ENCODE results near the gene ZNF813.
"Not testable (repeated sequence)": the region's sequence is repeated elsewhere in the genome, so short reads cannot be mapped to it uniquely, and the experiment has no call there.

Gene ZNF813

DNA sequence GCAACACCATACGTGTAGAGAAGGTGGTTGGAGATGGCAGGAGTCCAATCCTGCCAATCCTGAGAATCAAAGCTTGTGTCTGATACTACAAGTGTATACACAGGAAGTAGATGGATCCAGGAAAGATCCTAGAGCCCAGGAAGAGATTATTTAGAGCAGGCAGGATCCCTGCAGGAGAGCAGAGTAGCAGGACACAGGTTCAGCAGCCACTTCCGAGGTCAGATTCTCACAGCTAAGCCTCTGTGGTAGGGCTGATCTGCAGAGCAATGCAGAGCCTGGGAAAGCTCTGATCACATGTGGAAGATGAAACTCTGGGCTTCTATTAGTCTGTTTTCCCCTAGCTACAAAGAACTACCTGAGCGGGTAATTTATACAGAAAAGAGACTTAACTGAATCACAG, 41.9 kb downstream of the ZNF813 start:
- Histone ChIP-seq H3K27ac (ENCODE audit: low read depth, low read length) (no peak overlapping the region), H3K4me3 (ENCODE audit: low read depth, low read length) (no peak overlapping the region), H3K4me1 (ENCODE audit: control insufficient read depth, insufficient read depth, low read length, unreplicated experiment) (no peaks in the 10 kb centered on the region), H3K27me3 (ENCODE audit: insufficient read depth, low read length) (peaks cover 20% of the 10 kb centered on the region), H3K36me3 (ENCODE audit: insufficient read depth, low read length) (no peaks in the 10 kb centered on the region), H3K79me2 (ENCODE audit: control insufficient read depth, insufficient read depth, low read length, unreplicated experiment) (no peaks in the 10 kb centered on the region), H2AFZ (ENCODE audit: low read length, unreplicated experiment) (no peak overlapping the region)

DNA sequence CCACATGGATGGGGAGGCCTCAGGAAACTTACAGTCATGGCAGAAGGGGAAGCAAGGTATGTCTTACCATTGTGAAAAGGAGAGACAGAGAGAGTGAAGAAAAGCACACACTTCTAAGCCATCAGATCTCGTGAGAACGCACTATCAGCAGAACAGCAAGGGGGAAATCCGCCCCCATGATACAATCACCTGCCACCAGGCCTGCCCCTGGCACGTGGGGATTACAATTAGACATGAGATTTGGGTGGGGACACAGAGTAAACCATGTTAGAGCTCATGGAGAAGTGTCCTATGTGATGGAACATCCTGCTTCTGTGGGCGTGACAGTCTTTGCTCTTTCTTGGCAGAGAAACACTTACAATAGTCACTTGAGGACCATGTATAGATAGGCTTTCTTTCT, 42.3 kb downstream of the ZNF813 start:
- no peak overlapping the region for H2AFZ ChIP-seq (ENCODE audit: low read length, unreplicated experiment)
- H3K27ac ChIP-seq (ENCODE audit: low read depth, low read length) = no peak overlapping the region
- H3K4me1 ChIP-seq (ENCODE audit: control insufficient read depth, insufficient read depth, low read length, unreplicated experiment) = no peaks in the 10 kb centered on the region
- no peak overlapping the region for H3K4me3 ChIP-seq (ENCODE audit: low read depth, low read length)
- peaks cover 20% of the 10 kb centered on the region for H3K27me3 ChIP-seq (ENCODE audit: insufficient read depth, low read length)
- no peaks in the 10 kb centered on the region for H3K79me2 ChIP-seq (ENCODE audit: control insufficient read depth, insufficient read depth, low read length, unreplicated experiment)
- H3K36me3 ChIP-seq (ENCODE audit: insufficient read depth, low read length) = no peaks in the 10 kb centered on the region

DNA sequence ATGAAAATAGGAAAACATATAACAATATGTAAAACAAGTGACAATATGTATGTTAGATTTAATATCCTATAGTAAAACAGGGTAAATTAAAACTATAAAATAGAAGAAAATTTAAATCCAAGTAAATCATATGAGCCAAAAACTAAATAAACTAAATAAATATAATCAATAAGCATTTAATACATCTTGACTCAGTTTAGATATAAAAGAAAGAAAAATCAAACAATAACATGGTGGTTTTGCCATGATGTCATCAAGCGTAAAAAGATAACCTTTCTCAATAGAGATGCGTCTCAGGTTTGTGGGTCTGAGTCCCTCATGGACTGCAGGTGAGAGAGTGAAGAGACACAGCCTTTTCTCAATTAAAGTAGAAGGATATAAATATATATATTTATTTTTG, 43.8 kb downstream of the ZNF813 start:
- Histone ChIP-seq H3K27me3 (ENCODE audit: insufficient read depth, low read length) (peaks cover 19% of the 10 kb centered on the region), H3K79me2 (ENCODE audit: control insufficient read depth, insufficient read depth, low read length, unreplicated experiment) (no peaks in the 10 kb centered on the region), H2AFZ (ENCODE audit: low read length, unreplicated experiment) (no peak overlapping the region), H3K4me3 (ENCODE audit: low read depth, low read length) (no peak overlapping the region), H3K27ac (ENCODE audit: low read depth, low read length) (no peak overlapping the region), H3K36me3 (ENCODE audit: insufficient read depth, low read length) (no peaks in the 10 kb centered on the region), H3K4me1 (ENCODE audit: control insufficient read depth, insufficient read depth, low read length, unreplicated experiment) (no peaks in the 10 kb centered on the region)

DNA sequence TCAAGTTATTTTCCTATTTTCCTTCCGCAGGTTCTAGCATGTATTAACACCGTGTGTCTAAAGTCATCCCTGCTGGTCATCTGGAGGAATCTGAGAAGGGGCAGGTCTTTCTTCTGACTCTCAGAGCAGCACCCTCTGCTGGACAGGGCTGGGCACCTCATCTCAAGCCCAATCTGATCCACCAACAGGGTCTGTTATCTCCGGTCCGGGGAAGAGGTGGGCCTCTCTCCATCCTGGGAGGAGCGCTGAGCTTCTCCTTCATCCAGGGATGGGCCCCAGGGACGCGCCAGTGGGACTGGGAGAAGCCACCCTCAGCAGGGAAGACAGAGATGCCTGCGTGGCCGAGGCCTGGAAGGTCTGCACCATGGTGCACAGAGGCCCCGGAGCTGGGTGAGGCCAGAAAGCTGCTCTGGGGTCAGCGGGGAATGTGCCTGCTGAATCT, 44.4 kb downstream of the ZNF813 start:
- H3K27ac ChIP-seq (ENCODE audit: low read depth, low read length) = no peak overlapping the region
- no peaks in the 10 kb centered on the region for H3K4me1 ChIP-seq (ENCODE audit: control insufficient read depth, insufficient read depth, low read length, unreplicated experiment)
- peaks cover 14% of the 10 kb centered on the region; the same call in 1 of the 2 replicates for H3K27me3 ChIP-seq (ENCODE audit: insufficient read depth, low read length)
- H3K4me3 ChIP-seq (ENCODE audit: low read depth, low read length) = no peak overlapping the region
- H3K36me3 ChIP-seq (ENCODE audit: insufficient read depth, low read length) = no peaks in the 10 kb centered on the region
- H3K79me2 ChIP-seq (ENCODE audit: control insufficient read depth, insufficient read depth, low read length, unreplicated experiment) = no peaks in the 10 kb centered on the region
- H2AFZ ChIP-seq (ENCODE audit: low read length, unreplicated experiment) = no peak overlapping the region

DNA sequence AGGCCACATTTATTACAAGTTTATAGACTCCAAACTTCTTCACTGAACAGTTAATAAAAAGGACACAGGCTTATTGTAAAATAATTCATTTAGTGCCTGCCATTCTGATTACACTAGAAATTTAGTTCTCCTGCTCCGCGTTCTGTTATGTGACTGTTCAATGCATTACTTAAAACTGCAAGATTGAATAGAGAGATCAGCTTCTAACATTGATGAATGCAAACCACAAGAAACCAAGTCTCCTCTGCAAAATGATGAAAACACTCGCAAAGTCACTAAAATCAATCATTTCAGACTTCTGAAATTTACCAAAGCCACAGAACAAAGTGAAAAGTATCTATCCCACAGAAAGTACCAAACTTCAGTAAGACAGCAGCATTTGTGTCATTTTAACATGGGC, 47.5 kb downstream of the ZNF813 start:
- H2AFZ ChIP-seq (ENCODE audit: low read length, unreplicated experiment) = not testable (repeated sequence)

DNA sequence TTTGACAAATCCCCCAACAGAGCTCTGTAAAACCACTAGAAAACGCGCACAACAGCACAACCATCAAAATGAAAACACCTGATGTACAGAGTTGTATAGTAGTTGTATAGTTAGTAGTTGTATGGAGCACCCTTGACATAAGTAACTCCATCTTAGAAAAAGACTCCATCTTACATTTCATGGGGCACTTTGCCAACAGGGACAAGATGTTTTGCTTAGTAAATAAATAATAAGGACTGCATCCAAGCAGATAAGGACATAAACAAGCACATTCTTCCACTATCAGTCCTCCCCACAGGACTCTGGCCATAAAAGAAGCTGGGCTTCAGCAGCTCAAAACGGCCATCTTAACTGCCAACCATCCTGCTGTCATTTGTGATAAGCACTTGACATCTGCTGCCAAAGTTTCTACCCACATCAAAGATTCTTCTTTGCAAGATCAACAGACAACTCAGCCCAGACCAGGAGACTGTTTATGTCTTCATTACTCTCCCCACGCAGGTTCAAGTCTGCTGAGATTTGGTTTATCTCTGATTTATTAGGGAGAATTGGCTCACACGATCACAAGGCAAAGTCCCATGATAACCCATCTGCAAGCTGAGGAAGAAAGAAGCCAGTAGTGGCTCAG, 49.7 kb downstream of the ZNF813 start:
- H2AFZ ChIP-seq (ENCODE audit: low read length, unreplicated experiment) = no peak overlapping the region
- peaks cover 3% of the 10 kb centered on the region for H3K4me1 ChIP-seq (ENCODE audit: control insufficient read depth, insufficient read depth, low read length, unreplicated experiment)
- no peaks in the 10 kb centered on the region for H3K27me3 ChIP-seq (ENCODE audit: insufficient read depth, low read length)
- no peak overlapping the region for H3K4me3 ChIP-seq (ENCODE audit: low read depth, low read length)
- no peak overlapping the region for H3K27ac ChIP-seq (ENCODE audit: low read depth, low read length)
- H3K36me3 ChIP-seq (ENCODE audit: insufficient read depth, low read length) = no peaks in the 10 kb centered on the region
- peaks cover 7% of the 10 kb centered on the region for H3K79me2 ChIP-seq (ENCODE audit: control insufficient read depth, insufficient read depth, low read length, unreplicated experiment)

More for the DNA sequence above, 47.5 kb downstream of the ZNF813 start:
- H3K27ac ChIP-seq (ENCODE audit: low read depth, low read length); H3K36me3 ChIP-seq (ENCODE audit: insufficient read depth, low read length); H3K4me1 ChIP-seq (ENCODE audit: control insufficient read depth, insufficient read depth, low read length, unreplicated experiment); H3K79me2 ChIP-seq (ENCODE audit: control insufficient read depth, insufficient read depth, low read length, unreplicated experiment); H3K27me3 ChIP-seq (ENCODE audit: insufficient read depth, low read length); H3K4me3 ChIP-seq (ENCODE audit: low read depth, low read length): not testable (repeated sequence)

DNA sequence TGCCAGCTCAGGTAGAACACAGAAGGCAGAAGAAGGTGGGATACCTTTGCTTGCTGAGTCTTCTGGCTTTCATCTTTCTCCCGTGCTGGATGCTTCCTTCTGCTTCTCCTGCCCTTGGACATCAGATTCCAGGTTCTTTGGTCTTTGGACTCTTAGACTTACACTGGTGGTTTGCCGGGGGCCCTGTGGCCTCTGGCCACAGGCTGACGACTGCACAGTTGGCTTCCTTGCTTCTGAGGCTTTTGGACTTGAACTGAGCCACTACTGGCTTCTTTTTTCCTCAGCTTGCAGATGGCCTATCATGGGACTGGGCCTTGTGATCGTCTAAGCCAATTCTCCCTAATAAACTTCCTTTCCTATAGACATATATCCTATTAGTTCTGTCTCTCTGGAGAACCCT, 50.6 kb downstream of the ZNF813 start:
- Histone ChIP-seq H3K79me2 (ENCODE audit: control insufficient read depth, insufficient read depth, low read length, unreplicated experiment) (peaks cover 7% of the 10 kb centered on the region), H3K27me3 (ENCODE audit: insufficient read depth, low read length) (no peaks in the 10 kb centered on the region), H3K4me3 (ENCODE audit: low read depth, low read length) (no peak overlapping the region), H2AFZ (ENCODE audit: low read length, unreplicated experiment) (no peak overlapping the region), H3K4me1 (ENCODE audit: control insufficient read depth, insufficient read depth, low read length, unreplicated experiment) (peaks cover 3% of the 10 kb centered on the region), H3K27ac (ENCODE audit: low read depth, low read length) (no peak overlapping the region), H3K36me3 (ENCODE audit: insufficient read depth, low read length) (no peaks in the 10 kb centered on the region)

DNA sequence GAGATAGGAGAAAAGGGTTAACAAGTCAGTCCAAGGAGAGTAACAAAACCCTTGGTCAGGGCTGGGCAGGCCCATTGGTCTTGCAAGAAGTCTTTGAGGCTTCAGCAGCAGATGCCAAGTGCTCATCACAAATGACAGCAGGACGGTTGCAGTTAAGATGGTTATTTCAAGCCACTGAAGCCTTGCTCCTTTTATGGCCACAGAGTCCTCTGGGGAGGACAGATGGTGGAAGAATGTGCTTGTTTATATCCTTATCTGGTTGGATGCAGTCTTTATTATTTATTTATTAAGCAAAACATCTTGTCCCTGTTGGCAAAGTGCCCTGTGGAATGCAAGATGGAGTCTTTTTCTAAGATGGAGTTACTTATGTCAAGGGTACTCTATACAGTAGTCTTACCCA, 51.2 kb downstream of the ZNF813 start:
- Histone ChIP-seq H3K4me1 (ENCODE audit: control insufficient read depth, insufficient read depth, low read length, unreplicated experiment) (peaks cover 3% of the 10 kb centered on the region), H2AFZ (ENCODE audit: low read length, unreplicated experiment) (no peak overlapping the region), H3K4me3 (ENCODE audit: low read depth, low read length) (no peak overlapping the region), H3K27me3 (ENCODE audit: insufficient read depth, low read length) (no peaks in the 10 kb centered on the region), H3K79me2 (ENCODE audit: control insufficient read depth, insufficient read depth, low read length, unreplicated experiment) (peaks cover 7% of the 10 kb centered on the region), H3K36me3 (ENCODE audit: insufficient read depth, low read length) (no peaks in the 10 kb centered on the region), H3K27ac (ENCODE audit: low read depth, low read length) (no peak overlapping the region)

DNA sequence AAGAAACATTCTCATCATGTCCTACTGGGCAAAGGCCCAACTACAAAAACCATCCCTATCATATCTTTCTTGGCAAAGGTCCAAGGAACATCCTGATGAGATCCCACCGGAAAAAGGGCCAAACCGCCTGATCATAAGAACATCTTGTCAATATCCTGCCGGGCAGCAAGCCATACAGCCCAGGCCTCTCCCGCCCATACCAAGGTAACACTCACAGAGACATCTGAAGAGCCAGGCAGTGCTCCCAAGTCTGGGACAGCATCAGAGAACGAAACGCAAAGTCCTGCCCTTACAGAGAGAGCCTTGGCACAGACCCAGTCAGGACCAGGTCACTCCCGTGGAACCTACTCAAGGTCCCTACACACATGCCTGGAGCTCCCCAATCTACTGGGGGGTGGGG, 51.9 kb downstream of the ZNF813 start:
- Histone ChIP-seq H3K27ac (ENCODE audit: low read depth, low read length) (no peak overlapping the region), H3K79me2 (ENCODE audit: control insufficient read depth, insufficient read depth, low read length, unreplicated experiment) (peaks cover 7% of the 10 kb centered on the region)

DNA sequence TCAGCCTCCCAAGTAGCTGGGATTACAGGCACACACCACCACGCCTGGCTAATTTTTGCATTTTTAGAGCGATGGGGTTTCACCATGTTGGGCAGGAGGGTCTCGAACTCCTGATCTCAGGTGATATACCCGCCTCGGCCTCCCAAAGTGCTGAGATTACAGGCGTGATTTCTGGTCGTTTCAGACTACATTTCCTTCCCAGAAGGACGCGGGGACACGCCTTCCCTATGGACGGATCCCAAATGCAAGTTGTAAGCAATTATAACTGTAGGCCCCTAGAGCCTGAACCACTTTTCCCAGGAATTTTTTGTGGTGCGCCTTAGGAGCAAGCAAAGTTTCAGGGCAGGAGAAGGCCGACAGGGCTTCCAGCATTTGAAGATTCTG, 52.6 kb downstream of the ZNF813 start:
- Histone ChIP-seq H3K79me2 (ENCODE audit: control insufficient read depth, insufficient read depth, low read length, unreplicated experiment) (peaks cover 7% of the 10 kb centered on the region), H3K4me1 (ENCODE audit: control insufficient read depth, insufficient read depth, low read length, unreplicated experiment) (peaks cover 3% of the 10 kb centered on the region), H2AFZ (ENCODE audit: low read length, unreplicated experiment) (peak overlapping the region; percentile 79), H3K36me3 (ENCODE audit: insufficient read depth, low read length) (no peaks in the 10 kb centered on the region), H3K27me3 (ENCODE audit: insufficient read depth, low read length) (no peaks in the 10 kb centered on the region), H3K4me3 (ENCODE audit: low read depth, low read length) (peak overlapping the region; percentile 92), H3K27ac (ENCODE audit: low read depth, low read length) (peak overlapping the region; percentile 60)

More for the DNA sequence above, 51.9 kb downstream of the ZNF813 start:
- peaks cover 3% of the 10 kb centered on the region for H3K4me1 ChIP-seq (ENCODE audit: control insufficient read depth, insufficient read depth, low read length, unreplicated experiment)
- H3K27me3 ChIP-seq (ENCODE audit: insufficient read depth, low read length) = no peaks in the 10 kb centered on the region
- no peaks in the 10 kb centered on the region for H3K36me3 ChIP-seq (ENCODE audit: insufficient read depth, low read length)
- H3K4me3 ChIP-seq (ENCODE audit: low read depth, low read length) = no peak overlapping the region
- H2AFZ ChIP-seq (ENCODE audit: low read length, unreplicated experiment) = no peak overlapping the region

DNA sequence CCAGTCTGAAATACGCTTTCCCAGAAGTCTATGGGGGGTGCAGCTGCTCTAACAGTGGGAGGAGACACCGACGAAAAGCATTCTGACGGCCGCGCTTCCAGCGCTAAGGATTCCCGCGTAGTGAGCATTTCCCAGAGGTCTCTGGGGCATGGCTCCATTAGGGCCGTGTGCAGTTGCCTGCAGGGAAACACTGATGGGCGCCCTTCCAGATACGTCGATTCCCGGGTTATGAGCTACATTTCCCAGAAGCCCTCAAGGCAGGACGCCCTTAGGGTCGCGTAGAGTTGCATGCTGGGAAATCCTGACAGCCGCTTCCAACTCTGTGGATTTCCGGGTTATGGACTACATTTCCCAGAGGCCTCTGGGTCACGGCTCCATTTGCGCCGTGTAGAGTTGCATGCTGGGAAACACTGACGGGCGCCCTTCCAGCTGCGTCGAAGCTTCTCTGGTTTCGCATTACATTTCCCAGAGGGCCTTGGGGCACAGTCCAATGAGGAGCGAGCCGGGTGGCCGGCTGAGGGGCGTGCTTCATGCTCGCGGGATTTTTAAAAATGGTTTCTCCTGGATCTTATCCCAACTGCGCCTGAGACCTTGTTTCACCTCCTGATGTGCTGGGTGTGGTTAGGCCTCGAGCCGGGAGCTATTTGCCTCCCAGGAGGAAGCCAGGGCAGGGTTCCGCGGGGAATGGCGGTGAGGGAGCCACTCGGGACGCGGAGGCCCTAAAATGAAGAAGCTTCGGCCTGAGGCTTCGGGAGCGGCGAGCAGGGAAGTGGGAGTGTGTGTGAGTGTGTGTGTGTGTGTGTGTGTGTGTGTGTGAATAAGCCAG, 53.2 kb downstream of the ZNF813 start:
- H3K4me1 ChIP-seq (ENCODE audit: control insufficient read depth, insufficient read depth, low read length, unreplicated experiment) = peaks cover 3% of the 10 kb centered on the region
- H3K79me2 ChIP-seq (ENCODE audit: control insufficient read depth, insufficient read depth, low read length, unreplicated experiment) = peaks cover 7% of the 10 kb centered on the region
- H2AFZ ChIP-seq (ENCODE audit: low read length, unreplicated experiment) = peak overlapping the region; percentile 97
- H3K36me3 ChIP-seq (ENCODE audit: insufficient read depth, low read length) = no peaks in the 10 kb centered on the region
- H3K27me3 ChIP-seq (ENCODE audit: insufficient read depth, low read length) = no peaks in the 10 kb centered on the region
- H3K27ac ChIP-seq (ENCODE audit: low read depth, low read length) = peak overlapping the region; percentile 60
- peak overlapping the region; percentile 92 for H3K4me3 ChIP-seq (ENCODE audit: low read depth, low read length)

Data from ACC112 (cell line).